Fibroblast of lung (primary cell): ENCODE results near the gene ANGPT4. TPM values are rescaled to one million over a fixed set of nuclear protein-coding genes. Genes with fewer than 3 reads are reported as not detected.

Experiments
- DNase-seq, 2 donors: peaks; one replicate each; pipeline versions ENCODE4 v3.0.0 to v3.0.0-alpha.2; 2010; ENCODE audit warnings: low read depth in 2 of 2
- H2AFZ ChIP-seq: 2 replicates; pipeline ENCODE4 v1.5.1; 2012; ENCODE audit warnings: low read length, control low read depth, inconsistent platforms
- H3K27ac ChIP-seq: 2 replicates; pipeline ENCODE4 v1.5.1; 2011; ENCODE audit warnings: low read length, control low read depth; ENCODE audit not compliant: insufficient read depth
- H3K27me3 ChIP-seq: 2 replicates; pipeline ENCODE4 v1.5.1; 2011; ENCODE audit warnings: mild to moderate bottlenecking, low read length; ENCODE audit not compliant: control insufficient read depth, insufficient read depth
- H3K36me3 ChIP-seq: 2 replicates; pipeline ENCODE4 v1.5.1; 2011; ENCODE audit warnings: low read length; ENCODE audit not compliant: control insufficient read depth, insufficient read depth
- H3K4me1 ChIP-seq: 2 replicates; pipeline ENCODE4 v1.5.1; 2011; ENCODE audit warnings: low read length; ENCODE audit not compliant: control insufficient read depth, insufficient read depth; ENCODE audit errors: extremely low read depth
- H3K4me2 ChIP-seq: 2 replicates; pipeline ENCODE4 v1.5.1; 2011; ENCODE audit warnings: low read length, control low read depth; ENCODE audit not compliant: insufficient read depth; ENCODE audit errors: extremely low read depth
- H3K4me3 ChIP-seq, 4 experiments: fragments of 200-600 bp in 1 of 4; sonication (generic) in 1 of 4; replicated peaks in 1 of 4; 2 replicates each; pipeline ENCODE4 v1.5.1; 2011 to 2016; ENCODE audit warnings: low read length in 4 of 4, low read depth in 3 of 4, mild to moderate bottlenecking in 3 of 4, control low read depth in 2 of 4, inconsistent platforms in 1 of 4, mixed read lengths in 1 of 4; ENCODE audit not compliant: insufficient read depth in 1 of 4; ENCODE audit errors: control extremely low read depth in 1 of 4
- H3K79me2 ChIP-seq: 2 replicates; pipeline ENCODE4 v1.5.1; 2012; ENCODE audit warnings: mild to moderate bottlenecking, low read length, inconsistent platforms; ENCODE audit not compliant: control insufficient read depth, insufficient read depth
- H3K9ac ChIP-seq: 2 replicates; pipeline ENCODE4 v1.5.1; 2011; ENCODE audit warnings: mild to moderate bottlenecking, low read length, control low read depth; ENCODE audit not compliant: insufficient read depth
- H3K9me3 ChIP-seq: 2 replicates; pipeline ENCODE4 v1.5.1; 2012; ENCODE audit warnings: low read depth, low read length; ENCODE audit not compliant: control insufficient read depth, insufficient read depth
- H4K20me1 ChIP-seq: 2 replicates; pipeline ENCODE4 v1.5.1; 2011; ENCODE audit warnings: low read length; ENCODE audit not compliant: control insufficient read depth, insufficient read depth; ENCODE audit errors: extremely low read depth
- EZH2 ChIP-seq: IDR thresholded peaks from 2 replicates; pipeline ENCODE4 v1.5.1; 2012; ENCODE audit warnings: low read length, control low read depth, mild to moderate bottlenecking; ENCODE audit errors: missing control alignments
- polyA minus RNA-seq: library from RNA; depleted of rRNA, polyadenylated mRNA; stranded (reverse); fragments of >200 nt; gene quantifications from 2 replicates; pipeline ENCODE4 v1.2.3, GENCODE V29; 2011; ENCODE audit warnings: low replicate concordance
- polyA plus RNA-seq, 2 donors: library from polyadenylated mRNA; depleted of rRNA in 1 of 2; stranded (reverse) in 1 of 2; unstranded in 1 of 2; fragments of >200 nt; gene quantifications; 2 replicates each; pipeline ENCODE4 v1.2.1, GENCODE V29; 2011 to 2012; ENCODE audit warnings: missing spikeins in 1 of 2
- total RNA-seq: library from RNA; depleted of rRNA; stranded (reverse); fragments of >200 nt; gene quantifications from 2 replicates; pipeline ENCODE4 v1.2.1, GENCODE V29; 2014
- TF ChIP-seq, protein P1 (sequence below), 2 donors: IDR thresholded peaks in 1 of 2; conservative IDR thresholded peaks in 1 of 2; 1 replicate in 1 of 2; 2 replicates in 1 of 2; pipeline ENCODE4 v1.5.1; 2011 to 2012; ENCODE audit warnings: low read length in 2 of 2, control low read depth in 1 of 2, inconsistent platforms in 1 of 2, low read depth in 1 of 2, mild to moderate bottlenecking in 1 of 2

ANGPT4 gene, protein sequence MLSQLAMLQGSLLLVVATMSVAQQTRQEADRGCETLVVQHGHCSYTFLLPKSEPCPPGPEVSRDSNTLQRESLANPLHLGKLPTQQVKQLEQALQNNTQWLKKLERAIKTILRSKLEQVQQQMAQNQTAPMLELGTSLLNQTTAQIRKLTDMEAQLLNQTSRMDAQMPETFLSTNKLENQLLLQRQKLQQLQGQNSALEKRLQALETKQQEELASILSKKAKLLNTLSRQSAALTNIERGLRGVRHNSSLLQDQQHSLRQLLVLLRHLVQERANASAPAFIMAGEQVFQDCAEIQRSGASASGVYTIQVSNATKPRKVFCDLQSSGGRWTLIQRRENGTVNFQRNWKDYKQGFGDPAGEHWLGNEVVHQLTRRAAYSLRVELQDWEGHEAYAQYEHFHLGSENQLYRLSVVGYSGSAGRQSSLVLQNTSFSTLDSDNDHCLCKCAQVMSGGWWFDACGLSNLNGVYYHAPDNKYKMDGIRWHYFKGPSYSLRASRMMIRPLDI
- total RNA-seq (under 0.01 TPM in 2 replicates), polyA plus RNA-seq (not detected in 2 replicates), polyA minus RNA-seq (not detected in 2 replicates)
- not detected in 2 replicates for polyA plus RNA-seq (2012)

DNA sequence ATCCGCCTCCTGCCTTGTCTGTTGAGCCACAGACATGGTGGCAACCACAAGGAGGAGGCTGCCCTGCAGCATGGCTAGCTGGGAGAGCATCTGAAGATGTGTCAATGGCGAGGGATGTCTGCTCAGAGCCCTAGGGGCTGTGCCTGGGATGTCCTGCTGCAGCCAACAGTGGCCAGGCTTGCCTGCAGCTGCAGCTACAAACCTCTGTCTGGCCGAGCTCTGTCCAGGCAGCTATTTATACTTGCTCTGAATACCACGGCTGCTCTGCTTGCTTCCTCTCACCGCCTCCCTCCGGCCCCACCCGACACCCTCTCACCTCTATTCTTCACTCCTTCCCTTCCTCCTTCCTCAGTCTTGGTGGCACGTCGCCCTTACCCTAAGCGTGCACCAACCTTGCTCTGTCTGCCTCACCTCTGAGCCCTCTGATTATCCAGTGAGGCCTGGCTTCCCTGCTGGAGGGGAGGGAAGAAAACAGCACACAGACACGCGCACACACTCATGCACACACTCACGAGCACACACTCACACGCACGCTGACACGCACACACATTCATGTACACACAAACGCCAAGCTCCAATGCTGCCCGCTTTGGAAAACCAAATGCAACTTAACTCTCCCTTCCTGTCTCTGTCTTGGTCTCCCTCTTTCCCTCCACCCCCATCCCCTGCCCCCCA, at the start of gene ANGPT4:
Gene ANGPT4, minus strand, starts transcription at position 210 of the 675 bp plus-strand sequence. Its CDS starts 120 bp downstream, at position 90.
- no peak within 1 kb of the TSS for H2AFZ ChIP-seq
- no peaks in the 10 kb centered on the region for H4K20me1 ChIP-seq

DNA sequence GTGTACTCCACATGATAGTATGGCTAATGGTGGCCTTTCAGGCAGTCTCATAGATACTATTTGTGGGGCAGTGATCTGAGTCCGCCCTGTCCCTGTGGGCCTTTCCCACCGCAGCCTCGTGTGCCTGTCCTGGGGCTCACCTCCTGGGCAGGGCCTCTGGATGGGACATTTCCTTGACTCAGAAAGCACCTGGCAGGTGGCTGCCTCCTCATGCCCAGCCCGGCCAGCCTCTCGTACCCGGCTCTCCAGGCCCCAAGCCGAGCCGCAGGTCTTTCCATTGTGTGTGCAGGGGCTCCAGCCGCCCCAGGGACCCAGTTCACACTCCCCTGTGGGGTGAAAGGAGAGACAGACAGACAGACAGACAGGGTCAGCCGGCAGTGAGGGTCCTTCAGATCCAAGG, 47.7 kb upstream of the ANGPT4 start:
- Histone ChIP-seq H4K20me1 (no peaks in the 10 kb centered on the region), H3K4me3 (no peak overlapping the region), H3K36me3 (no peaks in the 10 kb centered on the region), H3K9me3 (no peaks in the 10 kb centered on the region), H3K4me2 (no peak overlapping the region), H3K27ac (no peak overlapping the region), H2AFZ (no peak overlapping the region), H3K4me1 (no peaks in the 10 kb centered on the region), H3K9ac (no peak overlapping the region), H3K79me2 (no peaks in the 10 kb centered on the region), H3K27me3 (no peaks in the 10 kb centered on the region)
- TF ChIP-seq, protein P1, sequence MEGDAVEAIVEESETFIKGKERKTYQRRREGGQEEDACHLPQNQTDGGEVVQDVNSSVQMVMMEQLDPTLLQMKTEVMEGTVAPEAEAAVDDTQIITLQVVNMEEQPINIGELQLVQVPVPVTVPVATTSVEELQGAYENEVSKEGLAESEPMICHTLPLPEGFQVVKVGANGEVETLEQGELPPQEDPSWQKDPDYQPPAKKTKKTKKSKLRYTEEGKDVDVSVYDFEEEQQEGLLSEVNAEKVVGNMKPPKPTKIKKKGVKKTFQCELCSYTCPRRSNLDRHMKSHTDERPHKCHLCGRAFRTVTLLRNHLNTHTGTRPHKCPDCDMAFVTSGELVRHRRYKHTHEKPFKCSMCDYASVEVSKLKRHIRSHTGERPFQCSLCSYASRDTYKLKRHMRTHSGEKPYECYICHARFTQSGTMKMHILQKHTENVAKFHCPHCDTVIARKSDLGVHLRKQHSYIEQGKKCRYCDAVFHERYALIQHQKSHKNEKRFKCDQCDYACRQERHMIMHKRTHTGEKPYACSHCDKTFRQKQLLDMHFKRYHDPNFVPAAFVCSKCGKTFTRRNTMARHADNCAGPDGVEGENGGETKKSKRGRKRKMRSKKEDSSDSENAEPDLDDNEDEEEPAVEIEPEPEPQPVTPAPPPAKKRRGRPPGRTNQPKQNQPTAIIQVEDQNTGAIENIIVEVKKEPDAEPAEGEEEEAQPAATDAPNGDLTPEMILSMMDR (conservative IDR thresholded peaks at IDR 0.05 in 1 of 2, IDR thresholded peaks at IDR 0.05 in 1 of 2; ENCODE audit: low read depth in 1 of 2, low read length in 2 of 2): no peak
- no peak for TF ChIP-seq EZH2
- no peak for DNase-seq

More for the DNA sequence above, at the start of gene ANGPT4:
- H3K9ac ChIP-seq: no peak within 1 kb of the TSS
- H3K36me3 ChIP-seq: no peaks in the 10 kb centered on the region
- no peak within 1 kb of the TSS for H3K4me3 ChIP-seq
- peaks cover under 1% of the 10 kb centered on the region for H3K4me1 ChIP-seq
- no peaks in the 10 kb centered on the region for H3K9me3 ChIP-seq
- TF ChIP-seq, protein P1 (conservative IDR thresholded peaks at IDR 0.05 in 1 of 2, IDR thresholded peaks at IDR 0.05 in 1 of 2; ENCODE audit: low read depth in 1 of 2, low read length in 2 of 2): no peak
- no peak for TF ChIP-seq EZH2
- no peak for DNase-seq
- H3K4me2 ChIP-seq: no peak within 1 kb of the TSS
- H3K27me3 ChIP-seq: peaks cover 2% of the 10 kb centered on the region
- no peaks in the 10 kb centered on the region for H3K79me2 ChIP-seq
- no peak within 1 kb of the TSS for H3K27ac ChIP-seq

DNA sequence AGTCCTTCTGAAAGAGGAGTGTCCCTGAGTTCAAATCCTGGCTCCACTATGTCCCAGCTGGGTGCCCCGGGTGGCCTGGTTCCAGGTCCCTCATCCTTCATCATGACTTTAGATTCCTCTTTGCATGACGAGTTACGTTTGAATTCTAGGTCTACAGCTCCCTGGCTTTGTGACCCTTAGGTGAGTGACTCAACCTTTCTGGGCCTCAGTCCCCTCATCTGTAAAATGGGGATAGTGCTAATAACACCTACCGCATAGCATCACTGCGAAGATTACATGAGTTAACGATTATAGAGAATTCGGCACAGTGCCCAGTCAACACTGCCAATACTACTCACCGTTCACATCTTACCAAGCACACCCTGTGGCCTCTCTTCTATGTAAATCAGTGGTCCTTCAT, 46.5 kb upstream of the ANGPT4 start:
- Histone ChIP-seq H3K4me1 (no peaks in the 10 kb centered on the region), H2AFZ (no peak overlapping the region), H3K79me2 (no peaks in the 10 kb centered on the region), H3K27ac (no peak overlapping the region), H3K9ac (no peak overlapping the region), H3K36me3 (no peaks in the 10 kb centered on the region), H3K4me2 (no peak overlapping the region), H3K4me3 (no peak overlapping the region), H3K9me3 (no peaks in the 10 kb centered on the region), H3K27me3 (no peaks in the 10 kb centered on the region), H4K20me1 (no peaks in the 10 kb centered on the region)
- TF ChIP-seq, protein P1 (conservative IDR thresholded peaks at IDR 0.05 in 1 of 2, IDR thresholded peaks at IDR 0.05 in 1 of 2; ENCODE audit: low read depth in 1 of 2, low read length in 2 of 2): no peak
- no peak for TF ChIP-seq EZH2
- DNase-seq: no peak
